Activated CD4-positive, alpha-beta T cell treated with anti-CD3 and anti-CD28 coated beads, Interleukin-2, amount 50 U/mL, for 1 hour (primary cell): Measurements from ENCODE around the gene CST1.
"Not testable (repeated sequence)": the region's sequence is repeated elsewhere in the genome, so short reads cannot be mapped to it uniquely, and the experiment has no call there.

Experiments
- DNase-seq: peaks from one replicate; pipeline ENCODE4 v3.0.0-alpha.2; 2020

Gene CST1

DNA sequence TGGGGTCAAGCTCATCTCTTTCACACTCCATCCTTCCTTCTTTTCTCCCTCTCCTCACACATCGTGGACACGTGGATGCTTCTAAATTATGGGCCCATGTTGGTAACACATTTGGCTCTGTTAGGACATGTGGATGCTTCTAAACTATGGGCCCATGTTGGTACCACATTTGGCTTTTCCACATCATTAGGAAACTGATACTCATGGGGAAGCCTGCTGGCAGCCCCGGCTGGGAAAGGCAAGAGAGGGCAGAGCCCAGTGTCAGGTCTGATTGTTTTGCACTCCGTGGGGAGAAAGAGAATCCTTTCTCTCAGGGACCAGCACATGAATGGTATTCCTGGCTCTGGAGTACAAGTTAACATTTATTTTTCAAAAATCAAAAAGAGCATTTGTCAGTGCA lies 4.0 kb upstream of the CST1 start:
- DNase-seq: no peak

DNA sequence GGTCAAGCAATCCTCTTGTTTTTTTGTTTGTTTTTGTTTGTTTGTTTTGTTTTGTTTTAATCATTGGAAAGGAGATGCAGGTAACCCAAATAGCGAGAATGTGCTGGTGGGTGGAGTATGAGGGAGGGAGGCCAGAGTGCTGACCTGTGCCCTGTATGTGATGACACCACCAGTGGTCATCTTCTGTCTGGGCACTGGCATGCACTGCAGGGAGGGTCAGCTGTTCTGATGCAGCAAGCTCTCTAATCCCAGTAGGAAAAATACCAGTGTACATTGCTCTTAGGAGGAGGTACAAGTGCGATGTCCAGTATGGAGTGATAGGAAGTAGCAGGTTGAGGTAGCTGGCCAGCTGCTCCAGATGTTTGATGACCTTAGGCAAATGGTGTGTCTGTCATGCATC lies 2.9 kb upstream of the CST1 start:
- no peak for DNase-seq

DNA sequence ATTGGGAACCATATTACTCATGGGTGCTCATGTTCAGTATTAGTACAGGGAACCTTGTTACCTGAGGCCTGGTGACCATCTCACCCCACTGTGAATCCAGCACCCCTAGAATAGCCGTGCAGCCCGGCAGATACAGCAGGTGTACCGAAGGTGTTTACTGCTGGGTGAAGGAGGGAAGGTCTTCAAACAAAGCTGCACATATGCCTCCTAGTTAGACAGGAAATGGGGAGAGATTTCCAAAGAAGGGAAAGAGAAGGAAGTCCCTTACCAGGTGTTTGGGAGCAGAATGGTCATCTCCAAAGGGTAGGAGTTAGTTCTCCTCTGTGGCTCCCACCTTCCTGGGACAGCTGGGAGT lies 2.4 kb upstream of the CST1 start:
- no peak for DNase-seq

DNA sequence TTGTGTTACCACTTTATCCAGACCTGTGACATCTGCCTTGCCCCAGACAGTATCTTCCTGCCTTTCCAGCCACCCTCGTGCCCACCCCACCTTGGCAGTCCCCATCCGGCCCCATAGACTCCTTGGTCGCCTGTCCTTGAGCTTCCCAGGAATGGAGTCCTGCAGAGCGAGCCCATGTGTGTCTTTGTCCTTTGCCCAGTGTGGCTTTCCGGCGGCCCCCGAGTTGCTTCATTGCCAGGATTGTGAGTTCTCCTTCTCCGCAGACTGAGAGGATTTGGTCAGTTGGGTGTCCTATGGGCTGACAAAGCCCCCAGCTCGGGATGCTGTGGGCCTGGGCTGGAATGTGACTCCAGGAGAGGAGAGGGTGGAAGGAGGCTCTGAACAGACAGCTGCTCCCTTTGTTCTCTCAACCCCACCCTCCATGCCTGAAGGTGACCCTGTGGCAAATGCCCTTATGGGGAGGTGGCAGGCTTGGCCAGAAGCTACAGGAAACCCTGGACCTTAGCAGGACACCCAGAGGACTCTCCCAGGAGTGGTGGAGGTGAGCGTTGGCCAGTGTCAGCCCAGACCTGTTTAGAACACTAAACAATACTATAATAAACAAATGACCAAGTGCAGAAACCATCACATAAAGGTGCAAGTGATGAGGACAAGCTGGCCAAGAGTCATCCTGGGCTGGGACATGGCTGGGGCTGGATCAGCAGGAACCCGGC lies 1.9 kb upstream of the CST1 start:
- no peak for DNase-seq

DNA sequence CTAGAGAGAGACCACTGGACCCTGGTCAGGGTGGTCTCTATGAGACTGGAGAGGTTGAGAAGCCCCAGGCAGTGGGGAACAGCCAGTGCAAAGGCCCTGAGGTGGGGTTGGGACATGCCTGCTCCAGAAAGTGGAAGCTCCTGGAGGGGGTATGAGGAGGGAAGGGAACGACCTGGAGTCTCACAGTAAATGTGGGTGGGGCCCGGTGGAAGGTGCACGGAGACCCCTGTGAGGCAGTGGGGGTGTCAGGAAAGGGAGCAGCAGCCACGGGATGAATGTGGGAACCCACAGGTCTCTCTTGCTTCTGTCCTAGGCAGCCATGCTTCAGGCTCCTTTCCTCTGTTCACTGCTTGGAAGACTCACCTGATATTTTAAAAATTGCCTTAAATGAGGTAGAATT lies 1.3 kb upstream of the CST1 start:
- no peak for DNase-seq

DNA sequence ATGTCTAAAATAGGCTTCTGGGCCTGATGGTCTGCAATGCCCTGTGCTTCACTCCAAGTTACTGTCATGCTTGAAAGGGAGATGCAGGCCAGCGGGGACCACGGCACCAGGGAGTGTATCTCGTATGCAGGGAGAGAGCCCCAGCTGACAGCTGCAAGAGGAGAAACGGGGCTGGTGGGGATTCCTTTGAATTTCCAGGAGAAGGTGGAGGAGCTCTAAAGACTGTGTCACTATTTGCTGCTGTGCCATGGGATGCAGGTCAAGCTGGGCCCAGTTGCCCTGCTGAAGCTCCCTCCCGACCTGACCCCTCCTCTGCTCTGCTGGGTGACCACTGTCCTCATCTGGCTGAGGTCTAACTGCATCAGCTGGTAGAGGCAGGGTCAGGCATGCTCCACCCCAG lies 989 bp downstream of the CST1 start:
- DNase-seq: no peak

DNA sequence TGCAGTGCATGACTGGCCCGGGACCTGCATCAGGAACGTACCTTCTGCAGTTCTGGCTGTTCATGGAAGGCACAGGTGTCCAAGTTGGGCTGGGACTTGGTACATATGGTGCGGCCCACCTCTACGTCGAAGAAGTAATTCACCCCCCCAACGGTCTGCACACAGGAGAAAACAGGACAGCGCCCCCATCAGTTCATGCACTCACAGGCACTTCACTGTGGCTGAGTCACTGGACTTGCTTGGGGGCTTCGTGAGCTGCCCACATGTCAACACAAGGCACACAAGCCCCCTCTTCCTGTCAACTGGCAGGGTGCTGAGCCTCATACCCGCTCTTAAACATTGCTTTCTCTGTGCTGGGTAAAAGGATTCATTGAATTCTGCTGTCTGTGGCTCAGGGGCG lies 1.8 kb downstream of the CST1 start:
- not testable (repeated sequence) for DNase-seq

DNA sequence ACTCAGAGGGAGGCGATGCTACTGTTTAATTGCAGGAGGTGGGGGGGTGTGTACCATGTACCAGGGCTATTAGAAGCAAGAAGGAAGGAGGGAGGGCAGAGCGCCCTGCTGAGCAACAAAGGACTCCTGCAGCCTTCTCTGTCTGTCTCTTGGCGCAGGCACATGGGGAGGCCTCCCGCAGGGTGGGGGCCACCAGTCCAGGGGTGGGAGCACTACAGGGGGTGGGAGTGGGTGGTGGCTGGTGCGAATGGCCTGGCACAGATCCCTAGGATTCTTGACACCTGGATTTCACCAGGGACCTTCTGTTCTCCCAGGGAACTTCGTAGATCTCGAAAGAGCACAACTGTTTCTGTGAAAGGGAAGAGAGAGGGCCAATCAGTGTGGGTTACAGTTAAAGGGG lies 3.2 kb downstream of the CST1 start:
- not testable (repeated sequence) for DNase-seq

DNA sequence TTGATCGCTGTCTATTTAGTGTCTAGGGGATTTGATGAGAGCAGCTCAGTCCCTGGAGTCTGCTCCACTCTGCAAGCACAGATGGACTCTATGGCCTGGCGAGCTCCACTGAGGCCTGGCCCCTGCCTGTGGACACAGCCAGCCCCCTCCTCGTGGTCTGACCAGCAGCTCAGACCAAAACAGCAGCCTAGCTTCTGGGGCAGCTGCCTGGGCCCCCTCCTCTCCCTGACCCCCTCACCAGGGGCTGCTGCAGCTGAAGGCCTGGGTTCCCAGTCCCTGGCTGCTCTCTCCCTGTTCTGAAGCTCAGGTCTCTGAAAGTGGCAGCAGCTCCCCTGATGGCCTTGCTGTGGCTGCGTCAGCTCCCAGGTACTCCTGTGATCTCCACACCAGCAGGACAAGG lies 3.6 kb downstream of the CST1 start:
- not testable (repeated sequence) for DNase-seq

DNA sequence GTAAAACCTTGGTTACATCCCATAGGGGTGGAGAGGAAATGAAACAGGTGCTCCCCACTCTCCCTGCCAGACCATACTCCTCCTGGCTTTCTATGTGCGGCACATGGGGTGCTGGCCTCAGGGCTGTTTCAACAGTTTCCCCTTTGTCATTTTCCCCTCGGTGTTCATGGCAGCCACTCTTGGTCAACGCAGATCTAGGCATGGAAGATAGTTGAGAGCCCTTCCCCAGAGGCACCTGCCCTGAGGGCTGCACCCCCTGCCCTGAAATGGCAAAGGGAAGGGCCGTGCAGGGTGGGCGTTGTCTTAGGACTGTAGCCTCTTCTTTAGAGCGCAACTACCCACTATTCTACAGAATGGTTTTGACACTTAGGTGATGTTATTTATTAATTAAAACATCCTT lies 4.4 kb downstream of the CST1 start:
- DNase-seq: no peak

DNA sequence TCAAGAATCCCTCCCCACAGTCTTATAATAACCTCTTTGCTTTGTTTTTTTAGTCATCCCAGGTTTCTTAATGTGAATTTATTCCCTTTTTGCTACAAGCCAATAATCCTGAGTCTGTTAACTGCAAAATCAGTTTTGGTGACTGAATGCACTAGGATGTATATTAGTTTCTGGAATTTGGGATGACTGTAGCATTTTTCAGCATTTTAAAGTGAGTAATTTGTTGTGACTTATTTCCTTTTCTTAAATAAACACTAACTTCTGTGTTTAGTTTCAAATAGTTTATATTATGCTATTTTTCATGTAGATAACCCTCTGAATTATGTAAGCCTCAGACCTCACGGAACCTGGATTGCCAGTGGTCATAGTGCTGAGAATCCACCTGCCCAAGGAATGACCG lies 5.5 kb downstream of the CST1 start:
- DNase-seq: no peak

DNA sequence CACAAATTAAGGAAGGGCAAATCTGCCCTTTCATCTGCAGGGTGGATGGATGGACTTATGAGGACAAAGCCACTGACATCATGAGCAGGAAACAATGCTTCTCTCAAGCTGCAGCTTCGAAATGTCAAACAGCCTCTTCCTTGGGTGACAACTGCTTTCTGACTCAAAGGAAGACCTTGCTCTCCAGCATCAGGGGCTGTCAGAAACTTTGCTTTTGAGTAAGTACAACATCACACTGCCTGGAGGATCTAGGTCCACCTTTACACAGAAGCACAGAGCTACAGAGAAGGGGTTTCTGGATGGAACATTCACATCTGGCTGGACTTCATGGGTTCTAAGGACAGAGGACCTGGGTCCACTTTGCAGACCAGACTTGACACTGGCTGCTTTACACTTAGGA lies 5.9 kb downstream of the CST1 start:
- DNase-seq: no peak

DNA sequence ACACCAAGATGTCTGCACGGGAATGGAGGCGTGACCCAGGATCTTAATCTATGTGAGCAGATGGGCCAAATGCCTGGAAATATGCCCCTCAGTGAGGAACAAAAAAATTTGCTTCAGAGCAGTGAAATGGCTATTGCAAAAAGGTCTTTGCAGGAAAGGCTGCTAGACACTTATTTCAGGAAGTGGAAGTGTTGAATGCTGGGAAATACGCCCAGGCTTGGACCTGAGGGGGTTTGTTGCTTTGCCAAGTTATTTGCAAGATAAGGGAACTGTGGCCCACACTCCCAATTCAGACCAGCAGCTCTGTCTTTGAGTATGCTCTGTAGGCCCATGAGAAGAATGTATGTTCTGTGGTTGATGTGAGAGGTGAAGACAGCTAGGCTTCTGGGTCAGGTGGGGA lies 15.3 kb downstream of the CST1 start:
- not testable (repeated sequence) for DNase-seq

DNA sequence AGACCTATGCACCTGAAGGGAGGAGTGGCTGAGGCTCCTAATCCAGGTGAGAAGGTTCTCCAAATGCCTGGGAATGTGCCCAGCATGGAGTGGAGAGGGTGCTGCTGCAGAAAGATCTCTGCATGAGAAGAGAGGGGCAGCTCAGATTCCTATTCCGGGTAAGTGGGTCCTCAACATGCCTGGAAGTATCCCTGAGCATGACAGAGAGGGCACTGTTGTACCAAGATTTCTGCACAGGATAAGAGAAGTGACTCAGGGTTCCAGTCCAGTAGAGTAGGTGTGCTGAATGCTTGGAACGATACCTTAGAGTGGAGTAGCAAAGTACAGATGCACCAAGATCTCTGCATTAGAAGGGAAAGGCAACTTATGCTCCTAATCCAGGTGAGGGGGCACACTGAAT lies 15.8 kb downstream of the CST1 start:
- not testable (repeated sequence) for DNase-seq

DNA sequence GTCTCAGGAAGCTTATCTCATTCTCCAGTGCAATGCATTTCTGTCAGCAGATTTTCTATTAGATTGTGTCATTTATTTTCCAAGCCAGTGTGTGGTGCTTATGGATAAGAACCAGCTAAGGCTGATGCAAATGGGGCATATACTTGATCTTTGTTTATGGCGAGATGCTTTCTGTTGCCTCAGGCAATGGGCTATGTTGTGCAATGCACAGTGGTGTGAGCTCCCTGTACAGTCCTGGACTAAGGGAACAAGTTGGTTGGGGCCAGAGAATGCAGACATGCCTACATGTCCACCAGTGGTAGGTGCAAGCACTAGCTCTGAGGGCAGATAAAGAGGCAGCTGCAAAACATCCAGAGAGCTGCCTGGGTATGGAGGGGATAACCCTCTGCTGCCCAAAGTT lies 16.3 kb downstream of the CST1 start:
- DNase-seq: not testable (repeated sequence)

DNA sequence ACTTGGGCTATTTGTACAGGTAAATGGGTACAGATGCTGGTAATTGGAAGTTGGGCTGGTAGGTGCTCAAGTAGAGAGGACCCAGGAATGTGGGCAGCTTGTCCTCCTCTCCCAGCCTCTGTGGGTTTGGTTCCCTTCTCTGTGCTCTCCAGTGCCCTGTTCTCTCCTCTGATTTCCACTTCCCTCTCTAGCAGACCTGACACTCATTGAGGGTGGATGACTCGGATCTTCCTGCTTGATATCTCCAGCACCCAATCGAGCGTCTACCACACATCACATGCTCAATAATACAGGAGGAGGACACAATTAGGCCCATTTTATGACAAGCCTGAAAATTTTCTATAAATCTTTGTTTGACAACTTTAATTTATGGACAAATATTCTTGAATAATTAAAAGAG lies 23.7 kb downstream of the CST1 start:
- DNase-seq: no peak

DNA sequence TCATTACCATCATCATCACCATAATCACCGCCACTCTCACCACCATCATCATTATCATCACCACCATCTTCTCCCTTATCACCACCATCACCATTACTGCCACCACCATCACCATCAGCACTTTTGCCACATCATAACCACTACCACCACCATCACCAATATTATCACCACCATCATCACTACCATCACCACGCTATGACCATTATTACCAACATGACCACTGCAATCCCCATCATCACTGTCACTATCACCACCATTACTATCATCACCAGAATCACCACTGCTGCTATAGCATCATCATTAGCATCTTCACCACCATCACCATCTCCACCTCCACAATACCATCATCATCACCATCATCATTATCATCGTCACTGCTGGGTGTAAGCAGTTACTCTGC lies 25.6 kb downstream of the CST1 start:
- no peak for DNase-seq

DNA sequence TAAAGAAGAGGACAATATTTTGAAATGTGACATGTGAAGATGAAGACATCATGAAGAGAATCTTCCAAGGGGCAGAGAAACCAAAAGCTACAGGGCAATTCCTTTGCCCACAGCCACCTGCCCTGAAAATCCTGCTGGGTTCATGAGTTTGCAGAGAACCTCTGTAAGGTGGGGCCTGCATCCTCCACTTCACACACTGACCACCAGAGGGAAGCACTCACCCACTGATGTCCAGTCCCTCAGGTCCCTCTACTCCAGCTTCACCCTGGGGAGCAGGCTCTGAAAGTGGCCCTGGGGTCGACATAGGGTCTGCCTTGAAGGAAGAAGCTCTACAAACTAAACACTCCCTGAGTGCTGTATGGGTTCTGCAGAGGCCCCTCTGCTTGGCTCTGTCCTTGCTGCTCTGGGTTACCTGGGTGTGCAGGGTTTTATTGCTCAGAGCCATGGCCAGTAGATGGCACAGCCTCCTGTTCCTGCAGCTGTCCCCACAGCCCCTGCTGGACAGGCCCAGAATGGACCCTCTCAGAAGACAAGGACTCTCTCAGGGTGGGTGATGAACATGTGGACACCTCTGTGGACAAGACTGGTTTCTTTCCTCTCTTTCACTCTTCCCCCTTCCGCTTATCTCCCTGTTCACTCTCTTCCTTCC lies 27.0 kb downstream of the CST1 start:
- DNase-seq: peak; percentile 6

DNA sequence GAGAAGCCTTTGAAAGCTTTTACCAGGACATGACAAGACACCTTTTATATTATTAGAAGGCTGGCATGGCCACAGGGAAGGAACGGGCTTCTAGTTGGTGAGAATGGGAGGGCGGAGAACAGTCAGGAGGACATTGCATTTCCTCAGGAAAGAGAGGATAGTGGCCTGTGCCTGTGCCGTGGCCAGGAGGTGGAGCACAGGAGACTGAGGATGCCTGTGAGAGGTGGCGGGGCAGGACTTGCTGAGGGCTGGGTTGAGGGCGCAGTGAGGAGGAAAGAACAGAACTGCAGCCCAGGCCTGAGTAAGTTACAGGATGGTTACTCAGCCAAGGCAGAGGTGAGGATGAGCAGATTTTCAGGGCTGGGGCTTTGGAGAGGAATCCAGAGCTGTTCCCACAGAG lies 27.9 kb downstream of the CST1 start:
- not testable (repeated sequence) for DNase-seq

DNA sequence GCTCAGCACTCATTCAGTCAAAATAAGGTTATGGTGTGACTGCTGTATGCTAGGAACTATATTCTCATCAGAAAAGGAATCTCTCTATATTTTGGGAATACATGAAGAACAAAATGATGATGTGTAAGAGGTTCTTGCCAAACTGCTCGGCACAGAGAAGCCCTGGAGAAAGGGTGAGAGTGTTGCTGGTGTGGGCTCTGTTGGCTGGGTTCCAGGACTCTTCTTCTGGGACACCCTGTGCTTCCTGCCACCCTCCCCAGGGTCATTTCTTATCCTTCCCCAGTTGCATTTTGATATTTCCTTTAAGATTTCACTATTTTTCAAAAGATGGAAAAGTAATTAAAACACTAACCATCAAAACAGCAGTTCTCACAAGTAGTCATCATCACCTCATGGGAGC lies 28.8 kb downstream of the CST1 start:
- no peak for DNase-seq

DNA sequence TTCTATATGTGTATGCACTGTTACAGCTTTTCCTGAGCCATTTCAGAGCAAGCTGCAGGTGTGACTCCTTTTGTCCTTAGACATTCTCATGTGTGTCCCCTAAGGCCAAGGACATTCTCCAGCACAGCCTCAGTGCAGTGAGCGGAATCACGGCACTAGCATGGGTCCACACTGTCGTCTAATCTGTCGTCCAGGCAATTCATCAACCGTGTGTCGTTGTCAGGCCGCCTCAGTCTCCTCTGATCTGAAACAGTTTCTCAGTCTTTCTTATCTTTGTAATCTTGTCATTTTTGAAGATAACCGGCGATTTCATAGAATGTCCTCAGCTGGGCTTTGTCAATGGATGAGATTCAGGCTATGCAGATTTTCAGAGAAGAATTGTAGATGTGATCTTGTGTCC lies 31.4 kb downstream of the CST1 start:
- DNase-seq: not testable (repeated sequence)

DNA sequence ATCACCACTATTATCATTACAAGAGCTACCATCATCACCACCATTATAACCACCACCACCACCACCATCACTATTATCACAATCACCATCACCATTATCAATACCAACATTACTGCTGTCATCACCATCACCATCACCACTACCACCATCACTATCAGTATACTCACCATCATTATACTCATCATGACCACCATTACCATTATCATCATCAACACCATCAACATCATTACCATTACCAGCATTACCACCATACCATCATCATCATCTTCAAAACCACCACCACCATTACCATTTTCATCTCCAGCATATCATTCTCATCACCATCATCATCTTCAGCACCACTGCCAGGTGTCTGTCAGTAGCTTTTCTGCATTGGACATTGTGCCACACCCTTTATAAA lies 39.0 kb downstream of the CST1 start:
- not testable (repeated sequence) for DNase-seq

DNA sequence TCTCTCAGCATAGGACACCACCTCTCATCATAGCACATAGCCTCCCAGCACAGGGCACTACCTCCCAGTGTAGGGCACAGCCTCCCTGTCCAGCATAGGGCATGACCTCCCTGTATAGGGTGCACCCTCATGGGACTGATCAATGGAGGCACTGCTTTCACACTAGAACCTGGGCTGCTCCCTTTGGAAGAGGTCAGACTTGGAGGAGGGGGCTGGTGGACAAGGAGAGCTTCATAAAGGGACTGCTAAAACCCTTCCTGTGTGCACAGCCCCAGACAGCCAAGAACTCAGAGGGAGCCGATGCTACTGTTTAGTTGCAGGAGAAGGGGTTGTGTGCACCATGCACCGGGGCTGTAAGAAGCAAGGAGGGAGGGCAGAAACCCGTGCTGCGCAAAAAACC lies 40.0 kb downstream of the CST1 start:
- DNase-seq: no peak

DNA sequence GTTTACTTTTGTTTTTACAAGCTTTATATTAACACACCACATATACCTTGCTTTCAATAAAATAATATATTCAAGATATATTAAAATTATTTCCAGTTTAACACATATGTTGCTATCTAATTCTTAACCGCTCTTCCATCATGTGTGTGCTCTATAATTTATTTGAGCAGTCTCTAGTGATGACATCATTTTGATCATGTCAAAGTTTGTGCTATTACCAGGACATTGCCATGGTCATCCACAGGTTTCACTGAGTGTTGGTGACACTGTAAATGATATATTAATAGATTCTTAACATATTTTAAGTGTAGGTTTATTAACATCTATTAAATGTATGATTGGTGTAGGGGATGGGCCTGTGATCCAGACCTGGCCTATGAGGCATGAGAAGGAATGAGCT lies 44.8 kb downstream of the CST1 start:
- no peak for DNase-seq

DNA sequence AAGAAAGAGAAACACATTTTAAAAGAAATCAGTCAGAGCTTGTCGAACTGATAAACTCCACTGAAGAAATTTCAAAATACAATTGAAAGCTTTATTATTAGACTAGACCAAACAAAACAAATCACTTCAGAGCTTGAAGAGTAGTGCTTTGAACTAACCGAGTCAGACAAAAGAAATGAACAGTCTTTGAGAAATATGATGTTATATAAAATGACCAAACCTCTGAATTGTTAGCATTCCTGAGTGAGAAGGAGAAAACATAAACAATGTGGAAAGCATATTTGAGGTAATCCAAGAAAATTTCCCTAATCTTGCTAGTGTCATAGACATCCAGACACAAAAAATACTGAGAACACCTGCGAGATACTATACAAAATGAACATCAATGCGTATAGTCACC lies 48.7 kb downstream of the CST1 start:
- DNase-seq: no peak
